ENCODE results near the gene STK24.

The STK24 gene

DNA sequence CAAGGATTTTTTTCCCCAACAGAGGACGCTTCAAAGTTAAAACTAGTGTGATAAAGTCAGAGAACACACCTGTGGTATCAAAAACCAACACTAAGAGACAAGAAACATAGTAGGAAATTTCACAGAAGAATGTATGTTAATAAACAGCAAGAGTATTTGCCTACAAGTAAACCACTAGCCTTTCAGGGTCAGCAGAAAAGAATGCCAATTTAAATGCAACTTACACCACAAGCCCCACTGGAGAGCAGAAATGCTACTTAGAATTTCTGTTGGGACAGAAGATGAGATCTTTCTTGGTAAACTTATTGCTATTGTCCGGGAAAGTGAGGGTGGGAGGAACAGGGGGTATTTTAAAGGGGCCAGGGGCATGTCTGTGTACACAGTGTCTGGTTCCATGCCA lies 68.6 kb downstream of the STK24 start:
- no peak for DNase-seq

DNA sequence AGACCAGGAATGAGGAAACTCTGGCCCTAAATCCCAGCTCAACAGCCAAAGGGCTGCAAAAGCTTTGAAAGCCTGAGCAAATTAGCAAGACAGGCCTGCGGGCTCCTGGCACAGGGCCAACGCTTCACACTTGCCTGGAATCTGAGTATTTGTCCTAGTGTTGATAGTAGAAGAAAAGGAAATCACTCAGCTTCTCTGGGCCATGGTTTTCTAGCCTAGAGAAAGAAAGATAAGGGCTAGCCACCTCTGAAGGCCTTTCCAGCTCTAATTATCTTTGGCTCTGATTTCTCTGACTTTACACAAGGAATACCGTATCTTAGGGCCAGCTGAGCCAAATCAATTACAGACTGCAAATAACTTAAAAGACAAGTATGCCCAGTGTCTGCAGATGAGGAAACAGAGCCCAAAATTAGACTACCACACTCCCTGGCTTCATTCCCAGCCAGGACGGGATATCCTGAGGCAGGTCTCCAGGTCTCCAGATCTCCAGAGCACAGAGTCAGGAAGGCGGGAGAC lies 69.6 kb downstream of the STK24 start:
- peak; percentile 81 to 93 (median 91) for DNase-seq

- DNase-seq: no peak
Measured at GRCh38 chr13:98506728-98507230, 70.1 kb downstream of the STK24 start.

GRCh38 chr13:98506322-98506721 lies 70.6 kb downstream of the STK24 start:
- no peak for DNase-seq

- peak in 1 of 3 experiments; percentile 39 for DNase-seq
Measured at GRCh38 chr13:98505217-98505616, 71.7 kb downstream of the STK24 start.

GRCh38 chr13:98504371-98504963 lies 72.4 kb downstream of the STK24 start:
- no peak for DNase-seq

GRCh38 chr13:98504029-98504351 lies 72.9 kb downstream of the STK24 start:
- DNase-seq: no peak

DNA sequence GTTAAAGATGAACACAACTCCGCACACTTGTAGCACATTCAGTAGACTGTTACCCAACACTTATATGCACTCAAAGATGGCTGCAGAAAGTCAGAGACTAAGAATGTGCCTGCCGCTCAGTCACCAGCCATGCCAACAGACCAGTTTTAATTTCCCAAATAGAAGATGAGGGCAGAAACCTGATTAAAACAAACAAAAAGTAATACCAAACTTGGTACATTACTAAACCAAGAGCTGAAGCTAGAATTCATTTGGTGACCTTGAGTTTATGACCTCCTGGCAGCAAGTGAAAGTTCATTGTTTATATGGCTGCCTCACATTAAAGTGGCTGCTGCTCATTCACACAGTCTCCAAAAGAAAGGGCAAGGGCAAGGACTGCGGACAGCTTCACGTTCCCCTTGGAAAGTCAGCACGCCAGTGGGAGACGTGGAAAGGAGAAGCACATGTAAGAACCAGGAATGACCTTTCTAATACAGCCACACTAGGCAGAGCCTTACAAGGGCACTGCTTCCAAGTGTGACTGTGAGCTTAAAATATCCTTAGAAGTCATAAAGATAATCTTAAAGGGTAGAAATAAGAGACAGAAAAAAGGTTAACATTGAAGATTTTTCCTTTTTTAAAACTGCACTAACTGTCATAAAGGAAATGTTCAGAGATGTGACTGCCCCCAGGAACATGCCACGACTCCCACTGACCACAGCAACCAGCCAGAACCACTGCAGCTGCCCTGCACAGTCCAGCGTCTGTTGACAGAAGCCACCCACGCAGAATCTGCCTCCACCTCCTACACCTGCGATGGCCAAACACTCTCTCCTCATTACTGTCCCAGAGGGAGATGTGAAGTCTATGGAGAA lies 73.5 kb downstream of the STK24 start:
- DNase-seq: no peak

- no peak for DNase-seq
Measured at GRCh38 chr13:98500963-98501421, 75.9 kb downstream of the STK24 start.

DNA sequence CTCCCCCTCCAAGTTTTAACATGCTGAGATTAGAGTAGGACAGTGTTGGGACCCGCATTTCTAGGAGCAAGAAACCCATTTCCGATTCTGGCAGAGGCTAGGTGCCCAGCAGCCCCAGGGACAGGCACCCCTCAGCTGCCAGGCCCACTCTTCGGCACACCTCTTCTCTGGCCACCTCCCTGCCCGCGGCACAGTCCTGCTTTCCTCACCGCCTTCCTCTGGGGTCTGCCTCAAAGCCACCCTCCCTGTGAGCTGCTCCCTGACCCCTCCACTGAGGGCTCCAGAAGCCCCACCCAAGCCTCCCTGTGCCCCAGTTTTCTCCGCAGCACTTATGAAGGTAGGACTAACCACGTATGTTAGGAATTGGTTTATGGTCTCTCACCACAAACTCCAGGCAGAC lies 79.9 kb downstream of the STK24 start:
- no peak for DNase-seq

GRCh38 chr13:98496479-98496791 lies 80.5 kb downstream of the STK24 start:
- no peak for DNase-seq

- DNase-seq: no peak
Measured at GRCh38 chr13:98495627-98496478, 81.1 kb downstream of the STK24 start.

DNA sequence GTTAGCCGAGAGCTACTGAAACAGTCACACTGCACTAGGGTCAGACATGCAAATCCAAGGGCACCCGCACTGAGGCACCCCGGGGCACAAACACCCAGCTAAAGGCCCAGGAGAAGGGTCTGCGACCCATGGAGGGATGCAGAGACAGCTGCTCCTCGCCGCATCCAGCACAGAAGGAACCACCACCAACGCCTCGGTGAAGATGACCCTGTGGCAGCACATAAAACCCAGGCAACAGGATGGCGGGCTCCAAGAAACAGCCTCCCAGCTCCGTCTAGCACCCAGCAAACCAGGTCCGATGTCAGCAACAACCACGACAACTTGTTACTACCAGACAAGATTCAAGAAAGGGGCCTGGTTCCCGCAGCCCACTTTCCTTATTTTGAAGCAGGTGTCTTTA lies 82.1 kb downstream of the STK24 start:
- no peak for DNase-seq

DNA sequence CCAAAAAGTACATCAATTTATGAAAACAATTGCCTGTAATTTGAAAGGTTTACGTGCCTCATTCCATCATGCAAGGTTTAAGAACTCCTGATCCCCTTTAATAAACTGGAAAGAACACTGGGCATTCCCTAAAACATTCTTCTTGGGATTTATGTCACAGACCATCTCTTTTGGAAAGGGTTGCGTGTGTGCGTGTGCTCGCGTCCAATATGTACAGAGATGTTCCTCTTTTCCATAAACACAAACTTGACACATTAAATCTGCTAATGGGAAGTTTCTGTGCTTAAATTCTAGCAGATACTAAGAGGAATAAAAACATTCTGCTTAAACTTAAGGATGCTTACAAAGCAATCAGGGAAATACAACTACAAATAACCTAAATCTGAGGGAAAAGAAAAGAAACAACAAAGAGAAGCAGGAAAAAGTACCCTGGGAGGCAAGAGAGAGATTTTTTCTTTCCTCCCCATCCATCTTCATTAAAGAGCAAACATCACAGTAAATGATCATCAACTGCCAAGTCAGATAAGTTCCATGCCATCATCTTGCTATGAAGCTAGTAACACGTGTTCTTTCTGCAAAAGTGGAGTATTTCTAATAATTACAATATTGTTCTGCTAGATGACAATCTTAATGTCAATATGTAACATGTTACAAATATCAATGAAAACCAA lies 83.7 kb downstream of the STK24 start:
- DNase-seq: no peak

DNA sequence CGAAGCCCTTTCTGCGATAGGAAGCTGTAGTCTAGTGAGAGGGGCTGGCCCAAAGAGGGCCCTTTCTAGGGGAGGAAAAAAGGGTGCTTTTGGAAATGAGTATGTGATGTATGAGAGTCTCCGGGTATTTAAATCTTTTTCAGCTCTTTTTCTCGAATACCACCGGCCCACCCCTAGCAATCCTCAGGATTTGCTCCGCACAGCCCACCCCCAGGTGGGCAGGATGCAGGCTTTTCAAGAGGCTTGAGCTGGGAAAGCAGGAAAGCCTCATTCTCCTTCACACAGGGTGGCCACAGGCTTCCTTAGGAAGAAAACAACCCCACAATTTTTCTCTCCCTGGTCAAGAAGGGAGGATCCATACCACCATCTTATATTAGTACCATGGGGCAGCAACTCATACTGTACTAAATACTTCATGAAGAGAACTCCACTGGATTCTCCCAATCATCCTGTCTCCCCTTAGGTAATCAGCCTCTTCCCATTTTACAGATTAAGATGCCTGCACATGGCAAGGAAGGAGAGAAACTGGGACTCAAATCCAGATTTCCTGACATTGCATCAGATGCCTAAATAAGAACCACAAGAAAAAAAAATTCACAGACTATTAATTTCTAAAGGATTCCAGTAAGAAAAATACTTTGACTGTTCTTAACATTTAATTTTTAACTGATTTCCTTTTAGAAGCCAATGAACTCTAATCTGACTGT lies 84.4 kb downstream of the STK24 start:
- DNase-seq: no peak

- DNase-seq: no peak
Measured at GRCh38 chr13:98490866-98491265, 86.0 kb downstream of the STK24 start.

- no peak for DNase-seq
Measured at GRCh38 chr13:98490195-98490836, 86.6 kb downstream of the STK24 start.

GRCh38 chr13:98489446-98490194 lies 87.3 kb downstream of the STK24 start:
- peak in 2 of 3 experiments; percentile 20 to 55 for DNase-seq

GRCh38 chr13:98488736-98489135 lies 88.2 kb downstream of the STK24 start:
- DNase-seq: no peak

DNA sequence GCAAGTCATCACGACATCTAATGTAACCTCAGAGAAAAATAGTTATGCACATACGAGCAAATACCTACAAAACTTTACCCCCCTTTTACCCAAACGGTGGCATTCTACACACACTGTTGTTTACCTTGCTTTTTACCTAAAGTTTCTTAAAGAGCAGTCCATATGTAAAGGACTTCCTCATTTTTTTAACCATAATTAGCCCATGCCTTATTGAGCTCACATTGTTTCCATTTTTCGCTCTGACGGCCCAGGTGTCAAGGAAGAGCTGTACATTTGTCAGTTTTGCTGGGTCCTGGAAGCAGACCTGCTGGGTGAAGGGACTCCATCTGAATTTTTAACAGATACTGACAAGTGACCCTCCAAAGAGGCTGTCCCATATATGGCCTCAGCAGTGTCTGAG lies 89.4 kb downstream of the STK24 start:
- no peak for DNase-seq

- DNase-seq: no peak
Measured at GRCh38 chr13:98487016-98487415, 89.9 kb downstream of the STK24 start.
